Smooth muscle cell (in vitro differentiated cells): ENCODE results near the gene KIAA0930. TPM values are rescaled to one million over a fixed set of nuclear protein-coding genes. Genes with fewer than 3 reads are reported as not detected.

ENCODE experiments used
- DNase-seq: peaks from one replicate; lab custom pipeline; 2025; ENCODE audit not compliant: unreplicated experiment; lab: John Stamatoyannopoulos, UW
- H2AFZ ChIP-seq: fragments of 200-600 bp; sonication (generic); 2 replicates; pipeline ENCODE4 v1.6.0; 2016; ENCODE audit warnings: antibody characterized with exemption, low read depth, mild to moderate bottlenecking
- H3F3A ChIP-seq: fragments of 200-600 bp; sonication (generic); 2 replicates; pipeline ENCODE4 v1.6.0; 2017; ENCODE audit warnings: antibody characterized with exemption, low read depth
- H3K27ac ChIP-seq: fragments of 200-600 bp; sonication (generic); 2 replicates; pipeline ENCODE4 v1.5.1; 2016; ENCODE audit warnings: low read depth, mild to moderate bottlenecking
- H3K27me3 ChIP-seq: fragments of 200-600 bp; sonication (generic); 2 replicates; pipeline ENCODE4 v1.6.1; 2016; ENCODE audit warnings: low read depth, mild to moderate bottlenecking
- H3K36me3 ChIP-seq: fragments of 200-600 bp; sonication (generic); 2 replicates; pipeline ENCODE4 v1.5.1; 2016; ENCODE audit warnings: low read depth
- H3K4me1 ChIP-seq: fragments of 200-600 bp; sonication (generic); 2 replicates; pipeline ENCODE4 v1.5.1; 2016; ENCODE audit warnings: low read depth
- H3K4me2 ChIP-seq: fragments of 200-600 bp; sonication (generic); 2 replicates; pipeline ENCODE4 v1.6.0; 2016; ENCODE audit warnings: mild to moderate bottlenecking
- H3K4me3 ChIP-seq: fragments of 200-600 bp; sonication (generic); 2 replicates; pipeline ENCODE4 v1.5.1; 2016; ENCODE audit warnings: mild to moderate bottlenecking
- H3K79me2 ChIP-seq: fragments of 200-600 bp; sonication (generic); 2 replicates; pipeline ENCODE4 v1.6.0; 2016; ENCODE audit warnings: low read depth, mild to moderate bottlenecking
- H3K9ac ChIP-seq: fragments of 200-600 bp; sonication (generic); 2 replicates; pipeline ENCODE4 v1.6.0; 2016; ENCODE audit warnings: low read depth
- H3K9me3 ChIP-seq: fragments of 200-600 bp; sonication (generic); replicated peaks from 2 replicates; pipeline ENCODE4 v1.5.1; 2016; ENCODE audit warnings: low read depth
- H4K20me1 ChIP-seq: fragments of 200-600 bp; sonication (generic); 2 replicates; pipeline ENCODE4 v1.6.0; 2016; ENCODE audit warnings: low read depth
- CTCF ChIP-seq: fragments of 200-600 bp; sonication (generic); IDR thresholded peaks from 2 replicates; pipeline ENCODE4 v1.5.1; 2017; ENCODE audit warnings: borderline replicate concordance, mild to moderate bottlenecking, antibody characterized with exemption; ENCODE audit not compliant: insufficient read depth, poor library complexity, severe bottlenecking
- WGBS: methylation state at CpG from one replicate; pipeline ENCODE4 v1.1.7; 2016; ENCODE audit warnings: low lambda C conversion rate; 5-methylcytosine and 5-hydroxymethylcytosine counted together
- polyA plus RNA-seq: library from polyadenylated mRNA; unstranded; fragments of >200 nt; fragmentation: Nextera tagmentation; extraction: Ambion mirVana; gene quantifications from 2 replicates; pipeline ENCODE4 v1.2.1, GENCODE V29; 2016
- total RNA-seq: library from RNA; depleted of rRNA; stranded (reverse); fragments of >200 nt; gene quantifications from 2 replicates; pipeline ENCODE4 v1.2.3, GENCODE V29; 2014

The KIAA0930 gene
- total and polyA plus RNA-seq, 2 experiments from 2014 or later: 37.6 to 44.8 TPM

- no peaks in the 10 kb centered on the region for H3K79me2 ChIP-seq
- H3K27me3 ChIP-seq: no peaks in the 10 kb centered on the region
- H2AFZ ChIP-seq: no peak overlapping the region
- no peak overlapping the region for H3K4me3 ChIP-seq
- no peaks in the 10 kb centered on the region for H4K20me1 ChIP-seq
- no peak overlapping the region for H3K27ac ChIP-seq
- no peak for TF ChIP-seq CTCF
- 77% methylated on average over 12 of the region's 12 CpGs for WGBS
- H3K4me1 ChIP-seq: no peaks in the 10 kb centered on the region
- DNase-seq: no peak
- H3K9ac ChIP-seq: no peak overlapping the region
- no peaks in the 10 kb centered on the region for H3K36me3 ChIP-seq
- H3K4me2 ChIP-seq: no peak overlapping the region
- H3F3A ChIP-seq: no peaks in the 10 kb centered on the region
- no peaks in the 10 kb centered on the region for H3K9me3 ChIP-seq
Measured at GRCh38 chr22:45276507-45277105, 35.9 kb upstream of the KIAA0930 start.

GRCh38 chr22:45273452-45274075, 32.9 kb upstream of the KIAA0930 start:
- Histone ChIP-seq H3K9me3 (no peaks in the 10 kb centered on the region), H4K20me1 (no peaks in the 10 kb centered on the region), H3K9ac (no peak overlapping the region), H3K79me2 (no peaks in the 10 kb centered on the region), H3K36me3 (no peaks in the 10 kb centered on the region), H3K27me3 (no peaks in the 10 kb centered on the region), H2AFZ (no peak overlapping the region), H3F3A (no peaks in the 10 kb centered on the region), H3K4me2 (no peak overlapping the region), H3K27ac (no peak overlapping the region), H3K4me1 (peaks cover 7% of the 10 kb centered on the region), H3K4me3 (no peak overlapping the region)
- WGBS: 95% methylated on average over 15 of the region's 15 CpGs
- DNase-seq: no peak
- TF ChIP-seq CTCF: no peak

GRCh38 chr22:45272498-45272897, 31.8 kb upstream of the KIAA0930 start:
- DNase-seq: no peak
- Histone ChIP-seq H4K20me1 (no peaks in the 10 kb centered on the region), H3K79me2 (no peaks in the 10 kb centered on the region), H3K27me3 (no peaks in the 10 kb centered on the region), H3F3A (no peaks in the 10 kb centered on the region), H3K9ac (no peak overlapping the region), H3K4me1 (peaks cover 7% of the 10 kb centered on the region), H3K9me3 (no peaks in the 10 kb centered on the region), H2AFZ (no peak overlapping the region), H3K4me2 (no peak overlapping the region), H3K4me3 (no peak overlapping the region), H3K27ac (peak overlapping the region; percentile 0), H3K36me3 (no peaks in the 10 kb centered on the region)
- TF ChIP-seq CTCF: no peak
- 82% methylated on average over 7 of the region's 7 CpGs for WGBS
